ENCODE measurements around the gene PPFIBP1.

- TF ChIP-seq CTCF (IDR thresholded peaks at IDR 0.05; ENCODE audit: control extremely low read depth in 1 of 3, insufficient read depth in 1 of 3, low read depth in 1 of 3, low read length in 3 of 3) (no peak), TEAD4 (IDR thresholded peaks at IDR 0.05; ENCODE audit: low read depth, low read length) (no peak), CREB1 (IDR thresholded peaks at IDR 0.05) (no peak), EZH2 (IDR thresholded peaks at IDR 0.05; ENCODE audit: low read depth, low read length, severe bottlenecking) (no peak), YY1 (IDR thresholded peaks at IDR 0.05; ENCODE audit: low read depth, low read length) (no peak), EP300 (IDR thresholded peaks at IDR 0.05; ENCODE audit: borderline replicate concordance in 1 of 2, low read depth in 2 of 2, low read length in 2 of 2) (no peak), TCF12 (IDR thresholded peaks at IDR 0.05; ENCODE audit: low read depth, low read length) (no peak), HDAC2 (IDR thresholded peaks at IDR 0.05; ENCODE audit: borderline replicate concordance in 1 of 2, low read depth in 2 of 2, low read length in 2 of 2) (no peak), POLR2A (IDR thresholded peaks at IDR 0.05; ENCODE audit: control extremely low read depth in 1 of 2, low read depth in 2 of 2, low read length in 2 of 2) (no peak), CHD7 (IDR thresholded peaks at IDR 0.05; ENCODE audit: insufficient replicate concordance, low read length) (no peak), ATF3 (IDR thresholded peaks at IDR 0.05; ENCODE audit: insufficient read depth, low read depth, low read length) (no peak), CHD2 (IDR thresholded peaks at IDR 0.05; ENCODE audit: low read length) (no peak), SIX5 (IDR thresholded peaks at IDR 0.05; ENCODE audit: low read depth, low read length) (no peak)
Observed at GRCh38 chr12:27566159-27566558, 42.2 kb downstream of the PPFIBP1 start.

All from H1 (cell line).